Mesenteric fat pad (tissue), 1 donor: Measurements from ENCODE around the gene HIPK3. TPM values are rescaled to one million over a fixed set of nuclear protein-coding genes. Genes with fewer than 3 reads are reported as not detected.
"Not testable (repeated sequence)": the region's sequence is repeated elsewhere in the genome, so short reads cannot be mapped to it uniquely, and the experiment has no call there.

Source experiments
- DNase-seq: peaks from one replicate; pipeline ENCODE4 v3.0.0-alpha.2; 2020; ENCODE audit warnings: low spot score
- total RNA-seq: library from RNA; stranded (reverse); fragmentation: NEBNext Ultra II Directional; extraction: Animal tissue kit (Norgen Biotek cat#: 25700); gene quantifications from one replicate; pipeline ENCODE4 v1.2.1, GENCODE V29; 2021
- donor health status: DM: yes; HTN: yes; CAD: no.

HIPK3 gene
- total RNA-seq, 1 donor from 2014 or later: 219 TPM

GRCh38 chr11:33296695-33297094 lies 39.5 kb downstream of the HIPK3 start:
- no peak for DNase-seq

GRCh38 chr11:33303541-33303940 lies 46.4 kb downstream of the HIPK3 start:
- no peak for DNase-seq

- not testable (repeated sequence) for DNase-seq
These were observed 49.6 kb downstream of the HIPK3 start for GRCh38 chr11:33306821-33307220.

- no peak for DNase-seq
These were observed 50.8 kb downstream of the HIPK3 start for GRCh38 chr11:33307984-33308383.

- no peak for DNase-seq
These were observed 51.9 kb downstream of the HIPK3 start for GRCh38 chr11:33309118-33309517.

- no peak for DNase-seq
These were observed 53.7 kb downstream of the HIPK3 start for GRCh38 chr11:33310720-33311500.

- DNase-seq: no peak
These were observed 54.5 kb downstream of the HIPK3 start for GRCh38 chr11:33311680-33312079.

- no peak for DNase-seq
These were observed 58.6 kb downstream of the HIPK3 start for GRCh38 chr11:33315822-33316221.

- DNase-seq: no peak
These were observed 60.5 kb downstream of the HIPK3 start for GRCh38 chr11:33317662-33318061.

GRCh38 chr11:33320016-33320813 lies 63.0 kb downstream of the HIPK3 start:
- no peak for DNase-seq

- no peak for DNase-seq
These were observed 63.7 kb downstream of the HIPK3 start for GRCh38 chr11:33320814-33321330.

- no peak for DNase-seq
These were observed 64.2 kb downstream of the HIPK3 start for GRCh38 chr11:33321422-33321821.

- DNase-seq: no peak
These were observed 66.2 kb downstream of the HIPK3 start for GRCh38 chr11:33323421-33323820.

- DNase-seq: no peak
These were observed 67.3 kb downstream of the HIPK3 start for GRCh38 chr11:33324302-33324985.

GRCh38 chr11:33325451-33325850 lies 68.3 kb downstream of the HIPK3 start:
- DNase-seq: no peak

- no peak for DNase-seq
These were observed 72.6 kb downstream of the HIPK3 start for GRCh38 chr11:33329705-33330329.

GRCh38 chr11:33333816-33334215 lies 76.6 kb downstream of the HIPK3 start:
- DNase-seq: no peak

- no peak for DNase-seq
These were observed 77.4 kb downstream of the HIPK3 start for GRCh38 chr11:33334627-33335026.

- no peak for DNase-seq
These were observed 82.1 kb downstream of the HIPK3 start for GRCh38 chr11:33339247-33339646.

GRCh38 chr11:33344611-33345010 lies 87.4 kb downstream of the HIPK3 start:
- DNase-seq: no peak

GRCh38 chr11:33347490-33348125 lies 90.4 kb downstream of the HIPK3 start:
- no peak for DNase-seq
